Astrocyte of the cerebellum (primary cell): Measurements from ENCODE around the gene IL33.

Experiments
- DNase-seq: peaks from one replicate; pipeline ENCODE4 v3.0.0-alpha.2; 2011; ENCODE audit warnings: low read depth
- H3K4me3 ChIP-seq: 2 replicates; pipeline ENCODE4 v1.5.1; 2011; ENCODE audit warnings: mild to moderate bottlenecking, low read depth, low read length, moderate library complexity
- CTCF ChIP-seq: IDR thresholded peaks from 2 replicates; pipeline ENCODE4 v1.5.1; 2012; ENCODE audit warnings: low read length, low read depth, moderate library complexity, mild to moderate bottlenecking; ENCODE audit errors: missing control alignments
- in situ Hi-C: cut with HindIII; loops from 2 replicates; pipeline ENCODE4 v1.10.0; 2017; ENCODE audit warnings: low sequenced_read_pairs

The IL33 gene

DNA sequence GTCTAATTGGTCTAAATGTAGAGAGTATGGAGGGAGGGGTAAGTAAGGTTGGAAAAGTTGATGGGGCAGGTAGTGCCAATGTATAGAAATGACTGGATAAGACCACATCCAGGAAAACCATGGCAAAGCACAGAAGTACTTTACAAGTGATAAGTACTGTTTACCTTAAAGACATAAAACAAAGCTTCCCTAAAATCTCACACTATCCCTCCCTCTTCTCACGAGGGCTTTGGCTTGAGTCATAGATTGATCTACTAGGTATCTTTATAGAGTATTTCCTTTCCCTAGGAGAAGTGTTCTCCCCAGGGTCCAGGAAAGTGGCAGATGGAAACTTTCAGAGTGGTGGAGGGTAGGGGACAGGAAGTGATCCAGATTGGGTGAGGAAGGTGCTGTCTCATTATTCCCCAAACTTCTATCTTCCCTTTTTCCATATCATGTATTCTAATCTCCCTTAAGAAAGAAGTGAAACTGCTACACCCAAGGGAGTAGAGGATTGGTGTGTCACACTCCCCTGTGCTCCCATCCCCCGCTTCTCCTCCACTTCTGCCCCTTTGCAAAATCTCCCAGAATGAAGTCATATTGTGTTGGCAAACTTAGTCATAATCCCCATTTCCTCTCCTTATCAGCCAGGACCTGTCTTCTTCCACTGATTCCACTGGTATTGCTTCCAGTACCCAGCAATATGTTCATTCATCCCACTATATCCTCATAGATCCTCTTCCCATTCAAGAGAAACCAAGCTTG is 14.6 kb downstream of the IL33 start:
- DNase-seq: no peak
- in situ Hi-C loops: no loop called here
- H3K4me3 ChIP-seq: no peak overlapping the region
- TF ChIP-seq CTCF: no peak

GRCh38 chr9:6232336-6232945 is 16.8 kb downstream of the IL33 start:
- in situ Hi-C loops: no loop called here
- H3K4me3 ChIP-seq: no peak overlapping the region
- no peak for TF ChIP-seq CTCF
- DNase-seq: no peak

DNA sequence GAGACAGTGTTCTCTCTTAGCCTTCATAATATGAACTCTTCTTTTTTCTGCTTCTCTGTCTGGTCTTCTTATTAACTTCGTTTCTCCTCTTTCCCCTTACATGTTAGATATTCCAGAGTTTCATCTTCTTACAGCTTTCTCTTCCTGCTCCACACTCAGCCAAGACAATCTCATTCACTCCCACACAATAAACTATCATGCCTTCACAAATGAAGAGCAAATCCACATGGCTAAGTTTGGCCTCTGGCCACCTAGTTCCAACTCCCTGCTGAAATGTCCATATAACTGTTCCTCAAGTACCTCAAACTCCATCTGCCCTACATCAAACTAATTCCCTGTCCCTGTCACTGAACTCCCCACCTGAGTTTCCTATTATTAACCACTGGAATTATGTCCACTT is 18.4 kb downstream of the IL33 start:
- no peak for DNase-seq
- TF ChIP-seq CTCF: no peak
- H3K4me3 ChIP-seq: no peak overlapping the region
- in situ Hi-C loops: no loop called here

DNA sequence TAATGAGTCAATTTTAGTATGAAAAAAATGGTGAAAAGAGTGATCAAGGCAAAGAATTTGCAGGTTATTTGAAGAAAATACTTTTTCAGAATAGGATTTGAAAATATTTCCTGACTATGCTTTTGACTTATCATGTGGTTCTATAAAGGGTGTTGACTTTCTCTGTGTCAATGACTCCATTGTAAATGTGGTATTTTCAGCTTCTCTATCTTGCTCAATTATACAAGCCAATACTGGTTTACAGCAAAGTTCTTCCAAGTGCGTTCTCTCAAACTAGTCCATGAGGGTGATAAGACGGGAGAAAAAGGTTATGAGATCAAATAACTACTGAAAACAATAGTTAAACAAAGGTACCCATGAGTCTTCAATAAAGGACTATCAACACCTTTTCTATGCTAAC is 21.7 kb downstream of the IL33 start:
- in situ Hi-C loops: no loop called here
- no peak for DNase-seq
- no peak overlapping the region for H3K4me3 ChIP-seq
- no peak for TF ChIP-seq CTCF

DNA sequence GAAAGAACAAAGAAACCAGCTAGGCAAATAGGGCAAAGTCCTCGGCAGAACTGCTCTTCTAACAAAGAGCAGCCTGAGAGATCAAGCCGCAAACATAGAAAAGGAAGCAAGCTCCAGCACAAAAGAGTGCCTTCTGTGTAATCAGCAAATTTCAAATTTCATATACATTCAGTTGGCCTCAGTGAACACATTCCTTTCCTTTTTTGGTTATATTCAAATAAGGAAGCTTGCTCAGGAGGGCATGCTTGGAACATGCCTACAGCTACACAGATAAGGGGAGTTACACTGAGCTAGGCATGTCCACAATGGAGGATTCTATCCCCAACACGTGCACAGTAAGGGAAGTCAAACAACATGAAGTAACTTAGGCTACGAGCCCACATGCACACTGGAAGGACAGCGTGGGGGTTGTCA is 23.4 kb downstream of the IL33 start:
- no peak for DNase-seq
- in situ Hi-C loops: no loop called here
- TF ChIP-seq CTCF: no peak
- H3K4me3 ChIP-seq: no peak overlapping the region

DNA sequence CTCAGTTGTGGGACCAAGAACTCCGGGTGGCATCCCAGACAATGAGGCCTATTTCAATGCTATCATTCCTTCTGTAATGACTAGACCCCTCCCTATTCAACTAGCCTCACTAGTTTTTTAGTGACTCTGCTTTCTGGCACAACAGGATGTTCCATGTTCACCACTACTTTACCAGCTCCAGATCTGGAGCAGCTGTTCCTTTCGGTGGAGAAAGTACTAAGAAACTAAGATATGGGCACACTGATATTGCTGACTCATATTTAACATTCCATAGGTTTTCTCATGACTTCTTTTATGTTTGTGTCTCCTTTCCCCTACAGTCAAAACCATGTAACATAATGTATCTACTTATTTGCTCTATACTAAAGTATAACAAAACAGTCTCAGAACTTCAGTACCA is 24.1 kb downstream of the IL33 start:
- H3K4me3 ChIP-seq: no peak overlapping the region
- in situ Hi-C loops: no loop called here
- TF ChIP-seq CTCF: no peak
- DNase-seq: no peak
